GM12878 (cell line): ENCODE measurements around the gene B3GALT5. TPM values are rescaled to one million over a fixed set of nuclear protein-coding genes. Genes with fewer than 3 reads are reported as not detected.
"Not testable (repeated sequence)": the region's sequence is repeated elsewhere in the genome, so short reads cannot be mapped to it uniquely, and the experiment has no call there.

Experiments used
- ATAC-seq: fragments of 200-7000 bp; cut with Tn5 transposase; 3 replicates; pipeline ENCODE4 v1.9.1; 2020; ENCODE audit warnings: mild to moderate bottlenecking, moderate library complexity
- BruUV-seq: library from RNA; stranded (reverse); fragments of 400-500 nt; replicated peaks from 2 replicates; lab custom pipeline; 2021; lab: Mats Ljungman, UMichigan
- CTCF ChIA-PET: fragments of 300-600 bp; sonication (Branson Sonifier 250); formaldehyde crosslinking; extraction: SDS; loops from one replicate; lab custom pipeline; 2021; ENCODE audit warnings: inconsistent platforms; lab: Yijun Ruan, JAX
- POLR2A ChIA-PET: fragments of 350-600 bp; formaldehyde crosslinking; extraction: SDS; loops from one replicate; lab custom pipeline; 2021; ENCODE audit warnings: inconsistent platforms; lab: Charles Lee
- RAD21 ChIA-PET: fragments of 300-600 bp; sonication (Branson Sonifier 250); formaldehyde crosslinking; loops from one replicate; lab custom pipeline; 2023; ENCODE audit warnings: antibody characterized with exemption; ENCODE audit not compliant: unreplicated experiment; lab: Charles Lee
- SMC1A ChIA-PET: fragments of 300-600 bp; sonication (Branson Sonifier 250); formaldehyde crosslinking; loops from one replicate; lab custom pipeline; 2023; ENCODE audit not compliant: unreplicated experiment, uncharacterized antibody; lab: Charles Lee
- DNase-seq: peaks from one replicate; pipeline ENCODE4 v3.0.0-alpha.2; 2011; ENCODE audit warnings: low read depth, low spot score
- FAIRE-seq: peaks from 3 replicates; lab custom pipeline; 2011; peaks lifted over from hg19 to GRCh38; lab: Jason Lieb, UNC
- H2AFZ ChIP-seq: 2 replicates; pipeline ENCODE4 v1.6.0; 2011; ENCODE audit warnings: low read depth, low read length, control low read depth; ENCODE audit not compliant: control insufficient read depth
- H3K27ac ChIP-seq: 2 replicates; pipeline ENCODE4 v1.5.1; 2011; ENCODE audit warnings: control low read depth; ENCODE audit not compliant: control insufficient read depth, insufficient read depth
- H3K27me3 ChIP-seq, 2 experiments: replicated peaks in 1 of 2; 2 replicates each; pipeline versions ENCODE4 v1.6.0 to v1.6.1; 2011; ENCODE audit warnings: low read length in 1 of 2; ENCODE audit not compliant: control insufficient read depth in 2 of 2, insufficient read depth in 2 of 2
- H3K36me3 ChIP-seq, 2 experiments: 2 replicates each; pipeline ENCODE4 v1.5.1; 2011; ENCODE audit warnings: low read length in 1 of 2; ENCODE audit not compliant: control insufficient read depth in 2 of 2, insufficient read depth in 2 of 2
- H3K4me1 ChIP-seq: 2 replicates; pipeline ENCODE4 v1.6.1; 2011; ENCODE audit warnings: mild to moderate bottlenecking, low read length, moderate library complexity, mixed read lengths; ENCODE audit not compliant: control insufficient read depth, insufficient read depth
- H3K4me2 ChIP-seq: 2 replicates; pipeline ENCODE4 v1.6.0; 2011; ENCODE audit warnings: control low read depth; ENCODE audit not compliant: control insufficient read depth, insufficient read depth
- H3K4me3 ChIP-seq: fragments of 200-600 bp; sonication (generic); 2 replicates; pipeline ENCODE4 v1.5.1; 2016
- H3K79me2 ChIP-seq: 2 replicates; pipeline ENCODE4 v1.6.0; 2011; ENCODE audit warnings: low read length; ENCODE audit not compliant: control insufficient read depth, insufficient read depth
- H3K9ac ChIP-seq: 2 replicates; pipeline ENCODE4 v1.8.0; 2011; ENCODE audit warnings: low read length, control low read depth, mixed read lengths; ENCODE audit not compliant: control insufficient read depth, insufficient read depth
- H3K9me3 ChIP-seq: replicated peaks from 3 replicates; pipeline ENCODE4 v1.5.1; 2011; ENCODE audit warnings: mild to moderate bottlenecking, low read length; ENCODE audit not compliant: control insufficient read depth, insufficient read depth
- H4K20me1 ChIP-seq: 2 replicates; pipeline ENCODE4 v1.6.0; 2011; ENCODE audit not compliant: control insufficient read depth, insufficient read depth
- CREB1 ChIP-seq: IDR thresholded peaks from 2 replicates; pipeline ENCODE4 v1.6.1; 2012; ENCODE audit warnings: low read depth, mild to moderate bottlenecking, inconsistent platforms
- E2F4 ChIP-seq: IDR thresholded peaks from 2 replicates; pipeline ENCODE4 v1.6.1; 2012; ENCODE audit warnings: low read depth, low read length, improper control_type of control experiment
- GABPA ChIP-seq: IDR thresholded peaks from 2 replicates; pipeline ENCODE4 v1.6.1; 2014; ENCODE audit warnings: antibody characterized with exemption, low read depth, mild to moderate bottlenecking, inconsistent platforms
- HCFC1 ChIP-seq: fragments of 150-350 bp; IDR thresholded peaks from 2 replicates; pipeline ENCODE4 v1.6.1; 2014; ENCODE audit warnings: low read length
- MXI1 ChIP-seq: fragments of 150-350 bp; IDR thresholded peaks from 2 replicates; pipeline ENCODE4 v1.6.1; 2011; ENCODE audit warnings: low read depth, mild to moderate bottlenecking, inconsistent platforms, low read length, improper control_type of control experiment
- NR2C2 ChIP-seq: IDR thresholded peaks from 2 replicates; pipeline ENCODE4 v1.6.1; 2011; ENCODE audit warnings: borderline replicate concordance, low read depth; ENCODE audit not compliant: control insufficient read depth, insufficient read length
- POU2F2 ChIP-seq: IDR thresholded peaks from 3 replicates; pipeline ENCODE4 v1.6.1; 2011; ENCODE audit warnings: low read depth, mild to moderate bottlenecking, low read length, borderline replicate concordance
- RAD21 ChIP-seq: IDR thresholded peaks from 2 replicates; pipeline ENCODE4 v1.6.1; 2011; ENCODE audit warnings: mild to moderate bottlenecking, low read depth, low read length, moderate library complexity; ENCODE audit not compliant: insufficient read depth
- REST ChIP-seq: IDR thresholded peaks from 2 replicates; pipeline ENCODE4 v1.6.1; 2012; ENCODE audit warnings: mild to moderate bottlenecking, low read depth, low read length
- RUNX3 ChIP-seq: IDR thresholded peaks from 2 replicates; pipeline ENCODE4 v1.6.1; 2012; ENCODE audit warnings: low read length, inconsistent platforms
- SIX5 ChIP-seq: IDR thresholded peaks from 2 replicates; pipeline ENCODE4 v1.6.1; 2011; ENCODE audit warnings: mild to moderate bottlenecking, low read depth, low read length, moderate library complexity; ENCODE audit not compliant: severe bottlenecking
- SMC3 ChIP-seq: IDR thresholded peaks from 2 replicates; pipeline ENCODE4 v1.6.1; 2011; ENCODE audit warnings: low read length, improper control_type of control experiment, borderline replicate concordance
- TCF12 ChIP-seq: IDR thresholded peaks from 2 replicates; pipeline ENCODE4 v1.6.1; 2011; ENCODE audit warnings: low read depth, mild to moderate bottlenecking, low read length
- USF1 ChIP-seq: IDR thresholded peaks from 2 replicates; pipeline ENCODE4 v1.6.1; 2011; ENCODE audit warnings: borderline replicate concordance, low read depth, mild to moderate bottlenecking, moderate library complexity, mixed read lengths, low read length; ENCODE audit not compliant: insufficient read depth; ENCODE audit errors: extremely low read length
- ZBED1 ChIP-seq: IDR thresholded peaks from 2 replicates; pipeline ENCODE4 v1.6.1; 2016; ENCODE audit warnings: borderline replicate concordance
- WGBS: methylation state at CpG from one replicate; pipeline ENCODE4 v1.1.6; 2016; ENCODE audit warnings: low lambda C conversion rate; ENCODE audit not compliant: insufficient replicate concordance, insufficient coverage; ENCODE audit errors: missing lambda C conversion rate; 5-methylcytosine and 5-hydroxymethylcytosine counted together
- in situ Hi-C: fragments of 300-500 bp; cut with MboI; formaldehyde crosslinking; loops from 9 replicates; pipeline ENCODE4 v1.14.3; 2018; ENCODE audit warnings: mixed read lengths
- intact Hi-C: fragments of 100-400 bp; cut with micrococcal nuclease; formaldehyde crosslinking; loops from one replicate; pipeline ENCODE4 v1.14.2; 2022; ENCODE audit not compliant: unreplicated experiment
- polyA plus RNA-seq, 11 experiments: library from polyadenylated mRNA; depleted of rRNA in 4 of 11; unstranded in 6 of 11; stranded (reverse) in 5 of 11; fragments of >200 nt; fragmentation: Nextera tagmentation in 4 of 11; fragmentation: Illumina TruSeq in 1 of 11; extraction: Ambion mirVana in 4 of 11; extraction: Trizol in 1 of 11; gene quantifications; 1 replicate in 1 of 11; 2 replicates in 10 of 11; pipeline versions ENCODE4 v1.2.1 to v1.2.3, GENCODE V29; 2011 to 2016; ENCODE audit warnings: inconsistent platforms in 2 of 11, missing spikeins in 2 of 11, low read depth in 1 of 11
- total RNA-seq, 4 experiments: library from RNA; depleted of rRNA in 3 of 4; stranded (reverse); fragments of >200 nt in 3 of 4; fragmentation: Illumina TruSeq in 1 of 4; extraction: Trizol in 1 of 4; gene quantifications; 2 replicates each; pipeline versions ENCODE4 v1.2.1 to v1.2.3, GENCODE V29; 2013 to 2021

The B3GALT5 gene
- total and polyA plus RNA-seq, 10 of the 15 experiments (the other 5 are each of a cell fraction or from before 2014, with no cell fraction given) = 0.03 to 0.04 TPM; not detected in 8

- in situ Hi-C loops (no loop called here), intact Hi-C loops (no loop called here)
- no peak overlapping the region for H3K4me2 ChIP-seq
- ChIA-PET RAD21 (no interaction called here), CTCF (no interaction called here), SMC1A (no interaction called here), POLR2A (no interaction called here)
- 50% methylated on average over 1 of the region's 1 CpG for WGBS
- FAIRE-seq = no peak
- H3K27me3 ChIP-seq = no peaks in the 10 kb centered on the region
- H3K27ac ChIP-seq = no peak overlapping the region
- no peak for DNase-seq
- H3K4me3 ChIP-seq = no peak overlapping the region
- no peaks in the 10 kb centered on the region for H3K36me3 ChIP-seq
- H3K4me1 ChIP-seq = no peaks in the 10 kb centered on the region
- no peak overlapping the region for H3K9ac ChIP-seq
- no peaks in the 10 kb centered on the region; the same call in 2 of the 3 replicates for H3K9me3 ChIP-seq
- no TSS peak for BruUV-seq
- no peak overlapping the region for H2AFZ ChIP-seq
- TF ChIP-seq RUNX3 = no peak
- TF ChIP-seq MXI1 = no peak
- TF ChIP-seq HCFC1 = no peak
- no peak for TF ChIP-seq GABPA
- no peak for TF ChIP-seq POU2F2
- TF ChIP-seq USF1 = no peak
- no peak for TF ChIP-seq CREB1
- no peak for TF ChIP-seq SMC3
- no peak for TF ChIP-seq ZBED1
- no peak for TF ChIP-seq SIX5
- TF ChIP-seq TCF12 = no peak
- TF ChIP-seq E2F4 = no peak
- no peak for TF ChIP-seq REST
- TF ChIP-seq NR2C2 = no peak
- no peak for TF ChIP-seq RAD21
- ATAC-seq = no peak
- H3K79me2 ChIP-seq = no peaks in the 10 kb centered on the region
- H4K20me1 ChIP-seq = no peaks in the 10 kb centered on the region
These were observed 75.3 kb downstream of the B3GALT5 start for GRCh38 chr21:39688010-39688409.

- H3K36me3 ChIP-seq, DNase-seq, in situ Hi-C loops, H3K9me3 ChIP-seq, RAD21 ChIA-PET, H3K27me3 ChIP-seq, H3K27ac ChIP-seq, CTCF ChIA-PET, H4K20me1 ChIP-seq, H3K79me2 ChIP-seq, H3K4me1 ChIP-seq, H3K4me3 ChIP-seq, H3K4me2 ChIP-seq, H3K9ac ChIP-seq, POLR2A ChIA-PET, ATAC-seq, SMC1A ChIA-PET, H2AFZ ChIP-seq, FAIRE-seq, intact Hi-C loops, BruUV-seq: not testable (repeated sequence)
- WGBS = 87% methylated on average over 1 of the region's 1 CpG
These were observed 77.1 kb downstream of the B3GALT5 start for GRCh38 chr21:39689860-39690259.
